H1 (cell line): ENCODE data around the gene IFT20. TPM values are rescaled to one million over a fixed set of nuclear protein-coding genes. Genes with fewer than 3 reads are reported as not detected.

ENCODE experiments used
- CTCF ChIA-PET: fragments of 300-600 bp; sonication (Branson Sonifier 250); formaldehyde crosslinking; loops from one replicate; lab custom pipeline; 2021; ENCODE audit not compliant: partially characterized antibody; lab: Charles Lee
- POLR2A ChIA-PET: fragments of 300-600 bp; sonication (Branson Sonifier 250); formaldehyde crosslinking; loops from one replicate; lab custom pipeline; 2021; ENCODE audit warnings: inconsistent platforms; ENCODE audit not compliant: partially characterized antibody; lab: Charles Lee
- DNase-seq, 2 experiments: peaks; one replicate each; pipeline versions ENCODE4 v3.0.0 to v3.0.0-alpha.2; 2010 to 2022; ENCODE audit warnings: low spot score in 2 of 2, low read depth in 1 of 2, mixed read lengths in 1 of 2
- FAIRE-seq: peaks from 2 replicates; lab custom pipeline; 2011; peaks lifted over from hg19 to GRCh38; lab: Jason Lieb, UNC
- H2AFZ ChIP-seq: 2 replicates; pipeline ENCODE4 v1.8.1; 2012; ENCODE audit warnings: low read length, inconsistent platforms
- H2AK5ac ChIP-seq: 2 replicates; pipeline ENCODE4 v1.6.1; 2013; ENCODE audit warnings: low read depth, low read length
- H2BK120ac ChIP-seq: replicated peaks from 2 replicates; pipeline ENCODE3; 2013; ENCODE audit warnings: low read depth, low read length, inconsistent platforms
- H2BK12ac ChIP-seq: 2 replicates; pipeline ENCODE4 v1.6.1; 2013; ENCODE audit warnings: low read depth, low read length
- H2BK15ac ChIP-seq: 2 replicates; pipeline ENCODE4 v1.6.1; 2013; ENCODE audit warnings: low read length
- H2BK20ac ChIP-seq: 2 replicates; pipeline ENCODE4 v1.6.1; 2013; ENCODE audit warnings: low read length
- H2BK5ac ChIP-seq: 2 replicates; pipeline ENCODE4 v1.6.1; 2013; ENCODE audit warnings: low read depth, low read length
- H3K14ac ChIP-seq: 2 replicates; pipeline ENCODE4 v1.6.1; 2013; ENCODE audit warnings: inconsistent platforms; ENCODE audit not compliant: insufficient read length
- H3K18ac ChIP-seq: 2 replicates; pipeline ENCODE4 v1.6.1; 2013; ENCODE audit warnings: low read length; ENCODE audit errors: extremely low read depth
- H3K23ac ChIP-seq: 2 replicates; pipeline ENCODE4 v1.6.1; 2013; ENCODE audit warnings: inconsistent platforms; ENCODE audit not compliant: insufficient read length
- H3K23me2 ChIP-seq: 2 replicates; pipeline ENCODE4 v1.6.1; 2013; ENCODE audit warnings: low read depth, low read length
- H3K27ac ChIP-seq: 2 replicates; pipeline ENCODE4 v1.6.1; 2011; ENCODE audit warnings: low read depth, low read length, inconsistent platforms
- H3K27me3 ChIP-seq, 4 experiments: replicated peaks in 1 of 4; 1 replicate in 1 of 4; 2 replicates in 3 of 4; pipeline versions ENCODE4 v1.6.1 to v1.8.1; 2011 to 2013; ENCODE audit warnings: low read length in 3 of 4, mild to moderate bottlenecking in 3 of 4, inconsistent platforms in 2 of 4, mixed read lengths in 2 of 4, moderate library complexity in 1 of 4; ENCODE audit not compliant: control insufficient read depth in 3 of 4, insufficient read depth in 3 of 4; ENCODE audit errors: extremely low read depth in 1 of 4
- H3K36me3 ChIP-seq, 4 experiments: 2 replicates each; pipeline versions ENCODE4 v1.6.1 to v1.8.1; 2011 to 2013; ENCODE audit warnings: mild to moderate bottlenecking in 4 of 4, low read length in 3 of 4, moderate library complexity in 2 of 4, control low read depth in 1 of 4, inconsistent platforms in 1 of 4; ENCODE audit not compliant: insufficient read depth in 4 of 4, control insufficient read depth in 2 of 4
- H3K4ac ChIP-seq: replicated peaks from 2 replicates; pipeline ENCODE3; 2013; ENCODE audit warnings: low read length, low read depth, mixed read lengths, inconsistent platforms; ENCODE audit not compliant: insufficient read length
- H3K4me1 ChIP-seq, 4 experiments: replicated peaks in 1 of 4; 1 replicate in 1 of 4; 2 replicates in 3 of 4; pipeline versions ENCODE4 v1.6.1 to v1.8.1; 2011 to 2013; ENCODE audit warnings: low read length in 3 of 4, inconsistent platforms in 2 of 4, mixed read lengths in 1 of 4; ENCODE audit not compliant: insufficient read depth in 4 of 4, control insufficient read depth in 3 of 4
- H3K4me2 ChIP-seq, 2 experiments: 2 replicates each; pipeline versions ENCODE4 v1.6.1 to v1.8.1; 2011 to 2013; ENCODE audit warnings: low read depth in 2 of 2, low read length in 2 of 2, control low read depth in 1 of 2, inconsistent platforms in 1 of 2, mild to moderate bottlenecking in 1 of 2; ENCODE audit not compliant: insufficient read depth in 1 of 2
- H3K4me3 ChIP-seq, 4 experiments: fragments of 200-600, 300-600 bp in 1 of 4; sonication (generic), shearing (Covaris generic), sonication (Bioruptor Twin) in 1 of 4; 2 replicates each; pipeline versions ENCODE4 v1.5.1 to v1.8.1; 2011 to 2016; ENCODE audit warnings: low read length in 4 of 4, low read depth in 3 of 4, control low read depth in 2 of 4, inconsistent platforms in 2 of 4, mild to moderate bottlenecking in 2 of 4, mixed read lengths in 1 of 4, moderate library complexity in 1 of 4; ENCODE audit not compliant: insufficient read depth in 2 of 4; ENCODE audit errors: extremely low read depth in 1 of 4
- H3K56ac ChIP-seq: replicated peaks from 2 replicates; pipeline ENCODE3; 2013; ENCODE audit warnings: low read depth, mild to moderate bottlenecking, mixed read lengths, low read length, inconsistent platforms; ENCODE audit not compliant: insufficient read length
- H3K79me1 ChIP-seq: 2 replicates; pipeline ENCODE4 v1.6.1; 2013; ENCODE audit warnings: low read depth, low read length, control low read depth
- H3K79me2 ChIP-seq, 2 experiments: 2 replicates each; pipeline versions ENCODE4 v1.6.1 to v1.8.1; 2012 to 2013; ENCODE audit warnings: low read length in 2 of 2, mild to moderate bottlenecking in 2 of 2, inconsistent platforms in 1 of 2; ENCODE audit not compliant: insufficient read depth in 2 of 2, control insufficient read depth in 1 of 2
- H3K9ac ChIP-seq, 4 experiments: replicated peaks in 1 of 4; 1 replicate in 1 of 4; 2 replicates in 3 of 4; pipeline versions ENCODE4 v1.6.1 to v1.8.1; 2011 to 2013; ENCODE audit warnings: low read depth in 3 of 4, low read length in 3 of 4, control low read depth in 2 of 4, mild to moderate bottlenecking in 2 of 4, moderate library complexity in 2 of 4, inconsistent platforms in 1 of 4; ENCODE audit errors: extremely low read depth in 1 of 4
- H3K9me3 ChIP-seq, 2 experiments: 2 replicates each; pipeline versions ENCODE4 v1.6.1 to v1.8.1; 2012 to 2013; ENCODE audit warnings: mild to moderate bottlenecking in 2 of 2, moderate library complexity in 2 of 2, control low read depth in 1 of 2, inconsistent platforms in 1 of 2, low read depth in 1 of 2, low read length in 1 of 2, mixed read lengths in 1 of 2; ENCODE audit not compliant: insufficient read depth in 2 of 2
- H4K20me1 ChIP-seq, 2 experiments: replicated peaks in 1 of 2; 2 replicates each; pipeline versions ENCODE3 to v1.8.1; 2011 to 2013; ENCODE audit warnings: inconsistent platforms in 2 of 2, low read length in 2 of 2, mild to moderate bottlenecking in 1 of 2; ENCODE audit not compliant: insufficient read depth in 2 of 2, control insufficient read depth in 1 of 2
- H4K5ac ChIP-seq: 2 replicates; pipeline ENCODE4 v1.6.1; 2013; ENCODE audit warnings: low read length, low read depth, mixed read lengths, inconsistent platforms; ENCODE audit not compliant: insufficient read length
- H4K8ac ChIP-seq: 2 replicates; pipeline ENCODE4 v1.8.0; 2013; ENCODE audit warnings: mild to moderate bottlenecking, moderate library complexity, low read length, inconsistent platforms; ENCODE audit not compliant: insufficient read depth; ENCODE audit errors: extremely low read depth
- H4K91ac ChIP-seq: replicated peaks from 2 replicates; pipeline ENCODE3; 2013; ENCODE audit warnings: low read length, mixed read lengths, inconsistent platforms; ENCODE audit not compliant: insufficient read length
- BACH1 ChIP-seq: IDR thresholded peaks from 2 replicates; pipeline ENCODE4 v1.6.1; 2012; ENCODE audit warnings: low read length, improper control_type of control experiment
- BCL11A ChIP-seq, 2 experiments: IDR thresholded peaks; one replicate each; pipeline ENCODE4 v1.6.1; 2011; ENCODE audit warnings: low read depth in 2 of 2, low read length in 2 of 2, mild to moderate bottlenecking in 2 of 2
- CBX5 ChIP-seq: fragments of 300-800, 300-1000 bp; sonication (generic); IDR thresholded peaks from 2 replicates; pipeline ENCODE4 v1.7.1; 2016; ENCODE audit warnings: antibody characterized with exemption, low read length, low read depth
- HDAC6 ChIP-seq: IDR thresholded peaks from one replicate; pipeline ENCODE4 v1.7.1; 2012; ENCODE audit warnings: low read depth, mild to moderate bottlenecking, inconsistent platforms, low read length, moderate library complexity
- KDM1A ChIP-seq: fragments of 200-600, 300-600 bp; sonication (generic); IDR thresholded peaks from 2 replicates; pipeline ENCODE4 v1.7.1; 2016; ENCODE audit warnings: mild to moderate bottlenecking, low read length, borderline replicate concordance
- MAFK ChIP-seq: IDR thresholded peaks from 2 replicates; pipeline ENCODE4 v1.6.1; 2012; ENCODE audit warnings: low read depth, mild to moderate bottlenecking, improper control_type of control experiment, low read length
- NANOG ChIP-seq: IDR thresholded peaks from 2 replicates; pipeline ENCODE4 v1.6.1; 2011; ENCODE audit warnings: low read length, low read depth, mild to moderate bottlenecking, inconsistent platforms; ENCODE audit not compliant: insufficient read depth, poor library complexity, severe bottlenecking
- POLR2A ChIP-seq, 2 experiments: IDR thresholded peaks; 1 replicate in 1 of 2; 2 replicates in 1 of 2; pipeline ENCODE4 v1.6.1; 2011; ENCODE audit warnings: low read depth in 2 of 2, low read length in 2 of 2, mild to moderate bottlenecking in 2 of 2; ENCODE audit errors: control extremely low read depth in 1 of 2
- RXRA ChIP-seq: IDR thresholded peaks from 2 replicates; pipeline ENCODE4 v1.6.1; 2011; ENCODE audit warnings: low read depth, mild to moderate bottlenecking, low read length, moderate library complexity; ENCODE audit not compliant: insufficient read depth
- SIX5 ChIP-seq: IDR thresholded peaks from 2 replicates; pipeline ENCODE4 v1.6.1; 2011; ENCODE audit warnings: mild to moderate bottlenecking, low read depth, low read length
- SP2 ChIP-seq: IDR thresholded peaks from 2 replicates; pipeline ENCODE4 v1.6.1; 2012; ENCODE audit warnings: mild to moderate bottlenecking, low read length, inconsistent platforms
- SRF ChIP-seq: IDR thresholded peaks from 2 replicates; pipeline ENCODE4 v1.6.1; 2011; ENCODE audit warnings: mild to moderate bottlenecking, low read depth, low read length, moderate library complexity
- TCF12 ChIP-seq: IDR thresholded peaks from 2 replicates; pipeline ENCODE4 v1.6.1; 2011; ENCODE audit warnings: low read depth, mild to moderate bottlenecking, low read length
- WGBS, 2 experiments: shearing (Covaris generic) in 1 of 2; methylation state at CpG; one replicate each; pipeline versions ENCODE4 v1.1.6 to v1.1.7; 2013 to 2015; ENCODE audit warnings: low lambda C conversion rate in 2 of 2, mixed read lengths in 2 of 2, inconsistent platforms in 1 of 2, low coverage in 1 of 2, missing lambda C conversion rate in 1 of 2; ENCODE audit not compliant: insufficient replicate concordance in 2 of 2, insufficient coverage in 1 of 2, insufficient read length in 1 of 2; ENCODE audit errors: extremely low coverage in 1 of 2, missing lambda C conversion rate in 1 of 2; 5-methylcytosine and 5-hydroxymethylcytosine counted together
- polyA plus RNA-seq, 7 experiments: library from polyadenylated mRNA; depleted of rRNA in 3 of 7; stranded (reverse) in 5 of 7; unstranded in 2 of 7; fragments of >200 nt in 5 of 7; fragments of 200-250 nt in 2 of 7; gene quantifications; 1 replicate in 5 of 7; 2 replicates in 1 of 7; 4 replicates in 1 of 7; pipeline versions ENCODE4 v1.2.1 to v1.2.3, GENCODE V29; 2011 to 2013; ENCODE audit warnings: missing spikeins in 2 of 7, mixed read lengths in 2 of 7
- total RNA-seq: library from RNA; stranded (reverse); fragmentation: NEBNext Ultra II Directional; extraction: Animal tissue kit (Norgen Biotek cat#: 25700); gene quantifications from 2 replicates; pipeline ENCODE4 v1.2.1, GENCODE V29; 2021
- TF ChIP-seq, protein P1 (sequence below): IDR thresholded peaks from 2 replicates; pipeline ENCODE4 v1.6.1; 2011; ENCODE audit warnings: low read depth, mild to moderate bottlenecking, low read length; ENCODE audit not compliant: insufficient read depth

IFT20 gene
- total and polyA plus RNA-seq, 2 of the 8 experiments (the other 6 are each of a cell fraction or from before 2014, with no cell fraction given): 9.0 to 21.0 TPM

DNA sequence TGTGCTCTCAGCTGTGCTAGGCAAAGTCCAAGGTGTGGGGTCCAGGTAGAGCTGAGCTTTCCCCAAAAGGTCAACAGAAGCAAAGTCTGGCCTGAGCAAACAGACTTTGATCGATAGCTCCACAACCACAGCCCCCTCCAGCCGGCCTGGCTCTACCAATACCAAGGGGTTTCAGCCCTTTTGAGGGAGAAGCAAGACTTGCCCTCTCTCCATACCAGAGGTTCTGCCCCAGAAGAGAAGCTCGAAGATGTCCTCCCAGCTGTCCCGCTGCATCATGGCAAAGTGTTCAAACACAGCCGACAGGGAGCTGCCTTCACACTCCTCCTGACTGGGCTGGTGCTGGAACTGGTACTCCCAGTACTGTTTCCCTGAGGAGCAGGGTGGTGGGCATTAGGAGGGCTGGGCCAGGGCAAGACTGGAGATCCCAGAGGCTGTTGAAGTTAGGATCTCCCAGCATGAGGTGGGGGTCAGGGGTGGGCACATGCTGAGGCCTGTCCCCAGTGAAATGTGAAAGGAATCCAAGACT lies 33.1 kb upstream of the IFT20 start:
- H3K18ac ChIP-seq: no peak overlapping the region
- H3K4me1 ChIP-seq: peaks cover 3 to 16% (median 9%) of the 10 kb centered on the region in 4 experiments; a peak in 6 of 7 replicates
- H3K23ac ChIP-seq: no peak overlapping the region
- peaks cover 16% of the 10 kb centered on the region; the same call in 1 of the 2 replicates for H3K23me2 ChIP-seq
- H3K27me3 ChIP-seq: peaks cover 9 to 15% (median 14%) of the 10 kb centered on the region in 4 experiments
- POLR2A ChIA-PET: interaction anchor here (1.0 to 12.7 kb wide), 4 partner anchors 10 to 36 kb away, joined by 3 to 103 read pairs (median 6); partner anchors contain the start of genes IFT20, POLDIP2 and TNFAIP1
- H3K9ac ChIP-seq: no peak overlapping the region
- no peak overlapping the region for H3K4ac ChIP-seq
- H2AFZ ChIP-seq: no peak overlapping the region
- FAIRE-seq: no peak
- no peaks in the 10 kb centered on the region for H3K79me1 ChIP-seq
- CTCF ChIA-PET: interaction anchor here (0.8 to 4.6 kb wide), 9 partner anchors 9 to 180 kb away, joined by 3 to 20 read pairs (median 3); partner anchors contain the start of gene POLDIP2
- no peak overlapping the region for H3K4me2 ChIP-seq
- 96% methylated on average over 5 of the region's 5 CpGs; no CpG with 5 or more reads in 1 of the 2 experiments for WGBS, 2 experiments
- no peak overlapping the region for H4K91ac ChIP-seq
- H4K8ac ChIP-seq: no peak overlapping the region
- no peak overlapping the region for H3K4me3 ChIP-seq
- H2BK5ac ChIP-seq: no peak overlapping the region
- no peak overlapping the region for H2BK120ac ChIP-seq
- 0 out of 8 replicates have a peak, but pooled peaks cover 0 to 2% (median 0%) of the 10 kb centered on the region in 4 experiments for H3K36me3 ChIP-seq
- no peaks in the 10 kb centered on the region for H3K79me2 ChIP-seq
- H3K56ac ChIP-seq: no peak overlapping the region
- no peak overlapping the region for H3K27ac ChIP-seq
- no peak overlapping the region for H2AK5ac ChIP-seq
- H3K14ac ChIP-seq: no peak overlapping the region
- peaks cover 2 to 8% of the 10 kb centered on the region in 2 experiments for H4K20me1 ChIP-seq
- H3K9me3 ChIP-seq: no peaks in the 10 kb centered on the region
- DNase-seq: no peak
- H2BK15ac ChIP-seq: no peak overlapping the region
- no peak overlapping the region for H2BK20ac ChIP-seq
- no peak overlapping the region for H4K5ac ChIP-seq
- H2BK12ac ChIP-seq: no peak overlapping the region
- TF ChIP-seq MAFK (no peak), HDAC6 (no peak), CBX5 (no peak), BACH1 (no peak), POLR2A (IDR thresholded peaks at IDR 0.05; ENCODE audit: control extremely low read depth in 1 of 2, low read depth in 2 of 2, low read length in 2 of 2) (no peak), KDM1A (no peak), NANOG (no peak), SRF (no peak), BCL11A (IDR thresholded peaks at IDR 0.05; ENCODE audit: low read depth in 2 of 2, low read length in 2 of 2) (no peak), SIX5 (no peak), RXRA (no peak), SP2 (no peak), TCF12 (no peak)
- TF ChIP-seq, protein P1, sequence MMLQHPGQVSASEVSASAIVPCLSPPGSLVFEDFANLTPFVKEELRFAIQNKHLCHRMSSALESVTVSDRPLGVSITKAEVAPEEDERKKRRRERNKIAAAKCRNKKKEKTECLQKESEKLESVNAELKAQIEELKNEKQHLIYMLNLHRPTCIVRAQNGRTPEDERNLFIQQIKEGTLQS: no peak
